WI38 (cell line): ENCODE results near the gene GALNT18.

Experiments used
- H3K4me3 ChIP-seq: 2 replicates; pipeline ENCODE4 v1.5.1; 2011; ENCODE audit warnings: low read depth, mild to moderate bottlenecking, control low read depth, low read length
- TF ChIP-seq, protein P1 (sequence below): IDR thresholded peaks from 2 replicates; pipeline ENCODE4 v1.5.1; 2012; ENCODE audit warnings: low read depth, mild to moderate bottlenecking, control low read depth, low read length

Gene GALNT18

DNA sequence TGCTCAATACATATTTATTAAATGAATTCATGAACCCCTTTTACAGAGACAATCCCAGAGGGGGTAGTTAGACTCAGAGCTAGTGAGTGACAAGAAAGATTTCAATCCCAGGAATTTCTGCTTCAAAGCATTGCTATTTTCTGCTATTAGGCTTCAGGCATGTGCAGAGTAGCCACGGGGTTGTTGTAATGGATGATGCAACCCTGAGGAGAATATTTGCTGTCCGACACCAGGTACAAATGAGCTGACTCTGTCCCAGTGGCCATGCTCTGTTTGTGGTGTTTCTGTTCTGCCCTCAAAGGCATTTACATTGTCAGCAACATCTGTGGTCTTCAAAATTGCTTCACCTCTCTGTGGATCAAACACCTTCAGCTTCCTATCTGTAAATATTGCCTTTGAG is 371.3 kb downstream of the GALNT18 start:
- TF ChIP-seq, protein P1, sequence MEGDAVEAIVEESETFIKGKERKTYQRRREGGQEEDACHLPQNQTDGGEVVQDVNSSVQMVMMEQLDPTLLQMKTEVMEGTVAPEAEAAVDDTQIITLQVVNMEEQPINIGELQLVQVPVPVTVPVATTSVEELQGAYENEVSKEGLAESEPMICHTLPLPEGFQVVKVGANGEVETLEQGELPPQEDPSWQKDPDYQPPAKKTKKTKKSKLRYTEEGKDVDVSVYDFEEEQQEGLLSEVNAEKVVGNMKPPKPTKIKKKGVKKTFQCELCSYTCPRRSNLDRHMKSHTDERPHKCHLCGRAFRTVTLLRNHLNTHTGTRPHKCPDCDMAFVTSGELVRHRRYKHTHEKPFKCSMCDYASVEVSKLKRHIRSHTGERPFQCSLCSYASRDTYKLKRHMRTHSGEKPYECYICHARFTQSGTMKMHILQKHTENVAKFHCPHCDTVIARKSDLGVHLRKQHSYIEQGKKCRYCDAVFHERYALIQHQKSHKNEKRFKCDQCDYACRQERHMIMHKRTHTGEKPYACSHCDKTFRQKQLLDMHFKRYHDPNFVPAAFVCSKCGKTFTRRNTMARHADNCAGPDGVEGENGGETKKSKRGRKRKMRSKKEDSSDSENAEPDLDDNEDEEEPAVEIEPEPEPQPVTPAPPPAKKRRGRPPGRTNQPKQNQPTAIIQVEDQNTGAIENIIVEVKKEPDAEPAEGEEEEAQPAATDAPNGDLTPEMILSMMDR, result no peak
- no peak overlapping the region for H3K4me3 ChIP-seq

DNA sequence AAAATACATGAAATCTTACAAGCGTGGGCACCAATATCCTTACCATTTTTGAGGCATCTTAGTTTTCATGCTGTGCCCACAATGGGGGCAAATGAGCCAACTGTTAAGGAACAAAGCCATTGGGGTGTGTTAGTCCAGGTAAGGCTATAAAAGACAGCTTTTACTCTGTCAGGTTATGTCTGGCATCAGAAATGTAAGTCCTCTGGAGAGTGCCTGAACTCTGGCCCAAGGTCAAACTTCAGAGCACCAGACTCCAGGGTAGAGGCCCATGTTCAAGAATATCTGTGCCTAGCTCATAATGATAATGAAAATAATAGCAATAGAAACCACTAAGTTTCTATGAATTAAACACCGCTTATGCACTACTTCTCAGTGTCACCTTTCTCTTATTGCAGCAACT is 374.2 kb downstream of the GALNT18 start:
- TF ChIP-seq, protein P1, result no peak
- no peak overlapping the region for H3K4me3 ChIP-seq

DNA sequence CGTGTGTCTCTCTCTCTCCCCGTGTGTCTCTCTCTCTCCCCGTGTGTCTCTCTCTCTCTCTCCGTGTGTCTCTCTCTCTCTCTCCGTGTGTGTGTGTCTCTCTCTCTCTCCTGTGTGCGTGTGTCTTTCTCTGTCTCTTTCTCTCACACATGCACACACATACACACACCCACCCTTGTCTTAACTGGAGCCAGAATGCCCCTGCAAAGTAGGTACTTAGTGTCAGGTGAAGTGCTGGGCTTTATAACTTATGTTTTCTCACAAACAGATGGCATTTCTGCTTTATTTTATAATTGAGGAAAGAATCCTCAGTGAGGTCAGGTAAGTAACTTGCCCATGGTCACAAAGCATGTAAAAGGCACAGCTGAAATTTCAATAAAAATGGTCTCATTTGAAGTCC is 374.7 kb downstream of the GALNT18 start:
- TF ChIP-seq, protein P1, result no peak
- H3K4me3 ChIP-seq, result no peak overlapping the region

GRCh38 chr11:11246166-11246565 is 375.6 kb downstream of the GALNT18 start:
- H3K4me3 ChIP-seq, result no peak overlapping the region
- TF ChIP-seq, protein P1, result no peak

DNA sequence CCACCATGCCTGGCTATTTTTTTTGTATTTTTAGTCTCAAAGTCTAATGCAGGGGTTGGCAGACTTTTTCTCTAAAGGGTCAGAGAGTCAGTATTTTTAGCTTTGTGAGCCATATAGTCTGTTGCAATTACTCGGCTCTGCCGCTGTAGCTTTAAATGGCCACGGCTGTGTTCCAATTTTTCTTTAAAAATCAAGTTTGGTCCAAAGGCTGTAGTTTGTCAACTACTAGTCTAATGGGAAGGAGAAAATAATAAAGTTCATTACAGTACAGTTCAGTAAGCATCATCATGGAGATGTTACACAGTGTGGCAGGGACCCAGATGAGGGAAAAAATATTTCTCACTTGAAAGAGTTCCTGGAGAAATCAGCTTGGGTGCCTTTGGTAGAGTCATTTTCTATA is 376.4 kb downstream of the GALNT18 start:
- H3K4me3 ChIP-seq, result no peak overlapping the region

DNA sequence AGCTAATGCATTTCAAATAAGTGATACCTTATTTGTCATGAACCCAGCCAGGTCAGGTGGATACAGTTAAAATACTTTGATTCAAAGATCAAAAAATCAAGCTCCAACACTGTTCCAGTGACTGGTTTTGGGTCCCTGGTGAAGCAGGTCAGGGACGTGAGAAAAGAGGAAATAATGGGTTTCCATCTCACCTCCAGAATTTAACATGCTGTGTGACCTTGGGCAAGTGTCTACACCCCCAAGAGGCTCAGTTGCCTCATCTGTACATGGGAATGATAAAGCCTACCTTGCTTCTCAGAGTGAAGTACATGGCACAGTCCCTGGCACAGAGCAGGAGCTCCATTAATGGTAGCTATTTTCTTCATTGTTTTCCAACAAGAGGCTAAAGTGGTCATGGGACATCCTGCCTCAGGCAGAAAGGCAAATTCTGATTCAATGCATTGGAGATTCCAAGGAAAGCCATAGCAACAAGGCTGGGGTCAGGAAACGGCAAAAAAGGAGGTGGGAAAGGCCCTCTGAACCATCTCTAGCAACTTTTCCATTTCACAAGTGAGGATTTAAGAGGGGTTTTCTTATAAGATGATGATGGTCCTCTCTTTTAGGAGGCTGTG is 377.2 kb downstream of the GALNT18 start:
- H3K4me3 ChIP-seq, result no peak overlapping the region
- TF ChIP-seq, protein P1, result no peak

More for the DNA sequence above, 376.4 kb downstream of the GALNT18 start:
- TF ChIP-seq, protein P1, result no peak

GRCh38 chr11:11243590-11244469 is 378.0 kb downstream of the GALNT18 start:
- no peak overlapping the region for H3K4me3 ChIP-seq
- TF ChIP-seq, protein P1, result no peak
